NCI-H146 treated with DMSO at 0.1 percent for 48 hours (cell line): ENCODE measurements around the gene UTP4.
"Not testable (repeated sequence)": the region's sequence is repeated elsewhere in the genome, so short reads cannot be mapped to it uniquely, and the experiment has no call there.

ENCODE experiments used
- DNase-seq: peaks from one replicate; lab custom pipeline; 2025; ENCODE audit not compliant: unreplicated experiment; lab: John Stamatoyannopoulos, UW

Gene UTP4

DNA sequence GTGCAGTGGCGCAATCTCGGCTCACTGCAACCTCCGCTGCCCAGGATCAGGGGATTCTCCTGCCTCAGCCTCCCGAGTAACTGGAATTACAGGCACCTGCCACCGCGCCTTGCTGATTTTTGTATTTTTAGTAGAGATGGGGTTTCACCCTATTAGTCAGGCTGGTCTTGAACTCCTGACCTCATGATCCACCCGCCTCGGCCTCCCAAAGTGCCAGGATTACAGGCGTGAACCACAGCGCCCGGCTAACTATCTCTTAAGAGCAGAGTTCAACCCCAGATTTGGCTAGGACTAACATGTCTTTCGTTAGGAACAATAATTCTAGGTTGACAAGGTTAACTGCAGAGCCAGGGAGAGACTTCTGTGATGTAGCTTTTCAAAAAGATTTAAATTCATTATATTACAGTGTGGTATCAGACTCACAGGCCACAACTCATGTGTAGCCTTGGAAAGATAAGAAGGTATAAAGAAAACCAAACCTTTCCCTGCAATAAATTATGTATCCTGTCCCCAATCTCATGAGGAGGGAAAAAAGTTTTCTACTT, 4.4 kb upstream of the UTP4 start:
- no peak for DNase-seq

DNA sequence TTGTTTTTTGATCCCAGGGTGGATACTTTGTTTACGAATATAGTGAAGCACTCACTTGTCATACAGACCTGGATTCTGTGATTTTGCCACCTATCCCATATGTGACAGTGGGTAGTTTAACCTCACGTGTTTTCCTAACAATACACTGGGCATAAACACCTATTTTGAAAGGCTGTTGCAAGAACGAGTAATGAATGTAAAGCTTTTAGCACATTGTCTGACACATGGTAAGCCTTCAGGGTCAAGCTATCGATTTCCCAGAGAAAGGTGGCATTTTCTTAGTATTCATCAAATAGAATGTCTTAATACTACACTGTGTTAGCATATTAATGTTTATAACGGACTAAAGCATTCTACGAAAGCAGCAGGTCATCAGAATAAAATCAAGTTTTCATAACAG, 2.0 kb upstream of the UTP4 start:
- DNase-seq = no peak

GRCh38 chr16:69131167-69131838, 1.1 kb upstream of the UTP4 start:
- no peak for DNase-seq

DNA sequence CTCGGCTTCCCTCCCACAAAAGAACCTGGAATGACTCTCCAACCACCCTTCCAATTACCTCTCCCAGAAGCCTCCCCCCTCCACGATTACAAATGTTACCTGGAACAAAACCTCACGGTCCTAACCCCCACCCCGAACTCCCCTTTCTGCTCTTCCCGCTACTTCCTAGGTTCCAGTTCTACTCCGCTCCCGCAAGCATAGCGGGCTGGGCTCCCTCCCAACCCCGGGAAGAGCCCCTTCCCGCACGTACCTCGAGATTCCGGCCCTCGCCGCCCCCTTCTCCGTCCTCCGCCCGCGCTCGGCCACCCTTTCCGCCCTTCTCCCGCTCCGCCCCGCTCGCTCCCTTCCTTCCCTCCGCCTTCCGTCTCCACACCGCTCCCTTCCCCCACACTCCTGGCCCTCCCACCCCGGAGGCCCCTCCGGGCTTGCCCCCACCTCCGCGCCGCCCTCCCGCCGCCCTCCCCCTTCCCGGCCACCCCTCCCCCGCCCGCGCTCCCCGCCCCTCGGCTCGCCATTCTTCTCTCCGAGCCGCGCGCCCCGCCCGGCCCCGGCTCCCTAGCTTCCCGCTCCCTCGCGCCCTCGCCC, 518 bp upstream of the UTP4 start:
- DNase-seq = peak; percentile 50

DNA sequence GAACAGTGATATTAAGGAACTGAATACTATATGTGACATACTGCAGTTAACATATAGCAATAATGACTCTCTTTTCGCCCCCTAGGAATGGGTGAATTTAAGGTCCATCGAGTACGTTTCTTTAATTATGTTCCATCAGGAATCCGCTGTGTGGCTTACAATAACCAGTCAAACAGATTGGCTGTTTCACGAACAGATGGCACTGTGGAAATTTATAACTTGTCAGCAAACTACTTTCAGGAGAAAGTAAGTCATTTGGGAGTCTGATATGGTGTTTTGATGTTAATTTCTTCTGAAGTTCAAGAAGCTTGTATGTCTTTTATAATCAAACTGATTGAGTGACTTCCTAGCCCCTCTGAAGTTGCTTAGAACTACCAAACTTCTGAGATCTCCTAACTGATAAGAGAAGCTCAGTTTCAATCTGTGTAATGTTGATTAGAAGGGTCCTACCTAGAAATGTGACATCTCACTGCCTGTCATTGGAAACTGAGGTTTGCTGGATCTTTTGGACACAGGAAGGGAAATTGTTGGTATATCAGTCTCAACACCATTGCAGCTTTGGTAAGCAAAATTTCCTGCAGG, 1.0 kb downstream of the UTP4 start:
- no peak for DNase-seq

DNA sequence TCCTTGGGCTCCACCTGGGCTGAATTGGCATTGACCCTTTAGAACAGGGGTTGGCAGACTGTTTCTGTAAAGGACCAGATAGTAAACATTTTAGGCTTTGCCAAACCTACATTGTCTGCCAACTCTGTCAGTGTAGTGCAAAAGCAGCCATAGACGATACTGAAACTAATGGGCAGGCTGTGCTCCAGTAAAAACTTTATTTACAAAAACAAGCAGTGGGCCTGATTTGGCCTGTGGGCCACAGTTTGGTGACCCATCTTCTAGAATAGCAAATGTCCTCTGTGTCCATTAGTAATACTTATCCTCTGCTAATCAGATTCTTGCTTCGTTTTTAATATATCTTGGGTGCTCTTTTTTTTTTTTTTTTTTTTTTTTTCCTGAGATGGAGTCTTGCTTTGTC, 6.2 kb downstream of the UTP4 start:
- DNase-seq = no peak

DNA sequence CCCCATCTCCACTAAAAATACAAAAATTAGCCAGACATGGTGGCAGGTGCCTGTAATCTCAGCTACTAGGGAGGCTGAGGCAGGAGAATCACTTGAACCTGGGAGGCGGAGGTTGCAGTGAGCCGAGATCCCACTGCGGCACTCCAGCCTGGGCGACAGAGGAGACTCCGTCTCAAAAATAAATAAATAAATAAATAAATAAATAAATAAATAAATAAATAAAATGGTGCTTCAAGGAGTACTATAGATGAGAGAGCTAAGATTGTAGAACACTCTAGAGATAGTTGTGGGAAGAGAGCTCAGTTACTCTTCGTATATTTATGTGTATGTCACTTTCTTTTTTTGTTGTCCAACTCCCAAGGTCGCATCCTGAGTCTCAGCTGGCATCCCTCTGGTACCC, 7.0 kb downstream of the UTP4 start:
- not testable (repeated sequence) for DNase-seq

- DNase-seq = no peak
Measured at GRCh38 chr16:69141014-69141413, 8.6 kb downstream of the UTP4 start.

DNA sequence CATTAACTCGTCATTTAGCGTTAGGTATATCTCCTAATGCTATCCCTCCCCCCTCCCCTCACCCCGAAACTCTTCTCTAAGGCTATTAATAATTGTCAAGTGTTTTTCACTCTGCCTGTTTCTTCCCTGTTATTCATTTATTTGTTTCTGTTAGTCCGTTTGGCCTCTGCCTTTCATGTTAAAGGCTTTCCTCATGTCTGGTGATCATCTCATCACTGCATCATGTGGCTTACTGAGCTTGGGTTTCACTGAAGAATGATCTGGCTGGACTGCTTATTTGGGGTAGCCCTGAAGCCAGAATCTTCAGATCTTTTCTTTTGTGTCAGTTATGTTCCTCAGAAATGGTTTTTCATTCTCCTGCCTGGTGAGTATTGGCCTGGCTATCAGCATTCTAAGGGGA, 9.5 kb downstream of the UTP4 start:
- no peak for DNase-seq

GRCh38 chr16:69143116-69143515, 10.7 kb downstream of the UTP4 start:
- DNase-seq = no peak

GRCh38 chr16:69145658-69146057, 13.2 kb downstream of the UTP4 start:
- DNase-seq = no peak

DNA sequence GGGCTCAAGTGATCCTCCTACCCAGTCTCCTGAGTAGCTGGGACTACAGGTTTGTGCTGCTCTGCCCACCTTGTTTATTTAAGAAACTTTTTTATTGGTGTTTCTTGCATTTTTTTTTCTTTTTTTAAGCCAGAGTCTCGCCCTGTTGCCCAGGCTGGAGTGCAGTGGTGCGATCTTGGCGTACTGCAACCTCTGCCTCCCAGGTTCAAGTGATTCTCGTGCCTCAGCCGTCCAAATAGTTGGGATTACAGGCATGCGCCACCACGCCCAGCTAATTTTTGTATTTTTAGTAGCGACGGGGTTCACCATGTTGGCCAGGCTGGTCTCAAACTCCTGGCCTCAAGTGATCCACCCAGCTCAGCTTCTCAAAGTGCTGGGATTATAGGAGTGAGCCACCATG, 17.2 kb downstream of the UTP4 start:
- not testable (repeated sequence) for DNase-seq

DNA sequence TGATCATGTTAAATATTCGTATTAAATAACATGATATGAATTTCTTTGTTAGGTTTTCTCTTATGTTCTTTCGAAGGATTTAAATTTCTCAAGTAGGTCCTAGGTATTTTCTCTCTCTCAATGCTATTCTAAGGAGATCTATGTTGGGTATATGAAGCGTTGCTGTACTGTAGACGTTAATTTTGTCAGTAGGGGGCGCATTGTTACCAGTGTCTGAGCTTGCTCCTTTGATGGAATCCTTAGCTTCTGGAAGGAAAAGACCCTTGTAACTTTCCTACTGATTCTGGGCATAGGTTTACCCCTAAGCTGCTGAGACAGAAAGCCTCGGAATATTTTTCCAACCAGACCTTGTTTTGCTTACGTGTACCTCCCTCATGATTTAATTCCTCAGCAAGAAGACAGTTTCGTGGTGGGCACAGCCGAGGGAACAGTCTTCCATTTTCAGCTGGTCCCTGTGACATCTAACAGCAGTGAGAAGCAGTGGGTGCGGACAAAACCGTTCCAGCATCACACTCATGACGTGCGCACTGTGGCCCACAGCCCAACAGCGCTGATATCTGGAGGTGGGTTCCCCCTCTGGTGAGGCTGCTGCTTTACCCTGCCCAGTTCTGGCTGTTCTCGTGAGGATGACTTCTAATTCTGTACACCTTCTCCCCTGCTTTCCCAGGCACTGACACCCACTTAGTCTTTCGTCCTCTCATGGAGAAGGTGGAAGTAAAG, 17.9 kb downstream of the UTP4 start:
- DNase-seq = peak; percentile 1

DNA sequence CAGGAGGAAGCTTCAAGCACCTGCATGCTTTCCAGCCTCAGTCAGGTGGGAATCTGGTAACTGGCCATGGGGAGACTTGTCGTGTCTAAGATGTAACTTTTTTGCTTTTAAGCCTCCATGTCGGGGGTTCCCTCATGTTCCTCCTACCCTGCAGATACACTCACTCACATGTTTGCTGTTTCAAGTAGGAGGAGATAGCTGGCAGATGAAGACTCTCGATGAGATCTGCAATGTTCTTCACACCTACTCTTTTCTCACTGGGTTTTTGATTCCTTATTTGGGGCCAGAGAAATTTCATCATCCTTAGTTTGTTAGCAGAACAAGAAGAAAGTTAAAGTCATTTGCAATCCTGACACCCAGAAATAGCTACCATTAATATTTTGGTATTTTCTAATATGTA, 24.7 kb downstream of the UTP4 start:
- no peak for DNase-seq

DNA sequence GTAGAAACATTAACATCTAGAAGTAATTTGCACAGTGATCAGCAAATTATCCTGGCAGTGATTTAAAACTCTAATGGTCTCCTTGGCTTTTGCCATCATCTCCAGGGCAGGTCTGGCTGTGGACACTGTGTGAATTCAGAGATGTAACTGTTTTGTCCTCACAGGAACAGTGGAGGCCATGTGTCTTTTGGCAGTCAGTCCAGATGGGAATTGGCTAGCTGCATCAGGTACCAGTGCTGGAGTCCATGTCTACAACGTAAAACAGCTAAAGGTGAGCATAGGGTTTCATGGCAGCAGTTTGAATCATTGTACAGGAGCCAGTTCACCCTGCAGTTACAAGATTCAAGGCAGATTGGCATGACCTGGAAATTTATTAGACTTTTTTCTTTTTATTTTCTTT, 27.7 kb downstream of the UTP4 start:
- no peak for DNase-seq

- no peak for DNase-seq
Measured at GRCh38 chr16:69165584-69165983, 33.1 kb downstream of the UTP4 start.

DNA sequence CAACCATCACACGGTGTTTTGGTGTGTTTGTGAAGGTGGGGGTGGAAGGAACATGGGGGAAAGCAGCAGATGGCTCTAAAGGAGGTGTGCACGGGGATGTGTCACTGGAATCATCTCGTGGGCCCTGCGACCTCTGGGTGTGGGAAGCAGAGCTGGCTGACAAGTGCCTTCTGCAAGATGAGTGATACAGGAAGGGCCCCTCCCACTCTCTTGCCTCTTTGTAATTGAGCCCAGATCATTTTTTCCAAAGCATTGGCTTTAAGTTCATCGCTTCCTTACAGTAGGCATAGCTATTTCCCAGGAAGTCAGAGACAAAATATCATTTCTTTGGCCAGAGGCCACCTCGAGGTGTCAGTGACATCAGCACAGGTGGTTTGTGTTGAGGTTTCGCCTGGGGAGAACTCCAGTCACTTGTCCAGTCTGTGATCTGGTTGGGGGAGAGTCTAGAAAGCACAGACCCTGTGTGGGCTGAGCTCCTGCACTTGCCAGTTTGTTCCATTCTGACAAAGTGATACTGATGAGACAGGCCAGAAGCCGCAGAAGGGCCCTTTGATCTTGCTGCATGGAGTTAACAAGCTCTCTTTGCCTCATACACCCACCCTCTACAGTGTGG, 33.9 kb downstream of the UTP4 start:
- DNase-seq = no peak

DNA sequence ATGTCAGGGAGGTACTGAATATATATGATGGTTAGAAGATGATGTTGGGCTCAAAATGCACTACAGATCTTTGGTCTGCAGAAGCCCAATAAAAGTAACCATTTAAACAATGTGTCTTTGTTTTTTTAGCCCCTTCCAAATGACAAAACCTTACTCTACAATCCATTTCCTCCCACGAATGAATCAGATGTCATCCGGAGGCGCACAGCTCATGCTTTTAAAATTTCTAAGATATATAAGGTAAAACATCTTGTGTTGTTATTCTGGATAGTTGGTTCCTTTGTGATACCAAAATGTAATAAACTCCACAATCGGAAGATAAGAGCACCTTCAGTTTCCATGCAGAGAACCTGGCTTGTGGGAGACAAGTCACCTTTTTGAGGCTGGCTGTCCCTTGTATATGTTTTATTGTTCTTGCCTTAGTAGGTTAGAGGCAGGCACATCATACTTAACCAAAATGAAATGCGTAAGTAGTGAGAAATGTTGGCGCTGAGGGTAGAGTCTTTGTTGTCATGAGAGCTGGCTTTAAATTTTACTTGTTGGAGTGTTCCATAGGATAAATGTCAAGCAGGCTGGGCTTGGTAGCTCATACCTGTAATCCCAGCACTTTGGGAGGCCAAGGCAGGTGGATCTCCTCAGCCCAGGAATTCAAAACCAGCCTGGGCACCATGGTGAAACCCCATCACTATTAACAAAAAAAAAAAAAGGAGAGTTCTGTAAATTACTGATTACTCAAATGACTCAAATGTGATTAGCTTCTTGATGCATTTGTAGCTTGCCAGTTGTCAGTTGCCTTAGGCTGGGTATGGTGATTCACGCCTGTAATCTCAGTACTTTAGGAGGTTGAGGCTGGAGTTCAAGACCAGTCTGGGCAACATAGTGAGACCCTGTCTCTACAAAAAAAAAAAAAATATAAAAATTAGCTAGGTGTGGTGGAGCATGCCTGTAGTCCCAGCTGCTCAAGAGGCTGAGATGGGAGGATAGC, 34.8 kb downstream of the UTP4 start:
- no peak for DNase-seq

- DNase-seq = no peak
Measured at GRCh38 chr16:69169051-69169450, 36.6 kb downstream of the UTP4 start.
